Stimulated activated CD4-positive, alpha-beta T cell treated with anti-CD3 and anti-CD28 coated beads, Interleukin-12 subunit alpha, Interleukin-12 subunit beta, amount 100 ng/mL, for 24 hours (primary cell): Measurements from ENCODE around the gene ATIC.
"Not testable (repeated sequence)": the region's sequence is repeated elsewhere in the genome, so short reads cannot be mapped to it uniquely, and the experiment has no call there.

Experiments used
- DNase-seq, 2 experiments: peaks; one replicate each; pipeline ENCODE4 v3.0.0-alpha.2; 2020; ENCODE audit warnings: low read depth in 2 of 2

The ATIC gene

DNA sequence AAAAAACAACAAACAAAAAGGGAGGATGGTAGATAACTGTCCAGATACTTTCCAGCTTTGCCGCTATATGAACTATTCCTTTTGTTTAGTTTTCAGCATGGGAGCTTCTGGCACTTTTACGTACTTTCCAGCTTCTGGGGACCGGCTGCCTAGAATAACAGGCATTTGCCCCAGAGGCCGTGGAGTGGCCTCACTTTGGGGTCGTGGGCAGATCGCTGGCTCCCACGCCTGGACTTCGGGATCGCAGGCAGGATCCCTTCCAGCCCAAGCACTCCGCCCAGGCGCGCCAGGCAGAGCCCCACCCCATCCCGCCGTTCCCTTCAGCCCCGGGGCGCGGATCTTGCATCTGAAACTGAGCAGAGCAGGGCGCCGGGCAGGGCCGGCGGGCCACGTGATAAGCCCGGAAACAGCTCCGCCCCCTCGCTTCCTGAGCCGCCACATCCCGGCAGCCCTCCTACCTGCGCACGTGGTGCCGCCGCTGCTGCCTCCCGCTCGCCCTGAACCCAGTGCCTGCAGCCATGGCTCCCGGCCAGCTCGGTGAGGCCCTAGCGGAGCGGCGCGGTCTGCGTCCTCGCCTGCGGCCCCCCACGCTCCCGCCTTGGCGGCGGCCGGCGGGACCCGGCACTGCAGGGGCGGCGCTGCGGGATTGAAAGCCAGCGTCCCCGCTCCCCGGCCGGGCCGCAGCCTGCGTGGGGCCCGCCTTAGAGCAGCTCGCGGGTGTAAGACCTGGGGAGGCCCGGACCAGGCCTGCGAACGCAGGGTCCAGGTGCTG lies at the start of gene ATIC:
ATIC (plus strand) TSS at position 435 of the 772 bp plus-strand sequence; CDS start at position 519, 84 bp downstream.
- DNase-seq, result peak; percentile 84 to 88

DNA sequence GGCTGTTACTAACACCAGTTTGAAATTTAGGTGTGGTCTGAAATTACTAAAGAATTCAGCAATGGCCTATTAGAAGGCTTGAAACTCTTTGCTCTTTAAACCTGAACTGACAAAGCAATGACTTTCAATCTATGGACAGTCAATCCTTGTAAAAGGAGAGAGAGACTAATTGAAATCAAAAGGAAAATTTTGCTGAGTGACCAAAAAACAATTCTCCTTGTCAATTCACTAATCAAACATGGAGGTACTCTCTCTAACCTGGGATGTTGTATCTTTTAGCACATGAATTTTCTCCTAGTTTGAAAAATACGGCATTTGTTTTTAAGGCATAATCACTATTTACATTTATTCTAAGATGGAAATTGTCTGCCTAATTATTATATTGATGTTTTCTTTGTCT lies 49.6 kb upstream of the ATIC start:
- DNase-seq, result no peak

DNA sequence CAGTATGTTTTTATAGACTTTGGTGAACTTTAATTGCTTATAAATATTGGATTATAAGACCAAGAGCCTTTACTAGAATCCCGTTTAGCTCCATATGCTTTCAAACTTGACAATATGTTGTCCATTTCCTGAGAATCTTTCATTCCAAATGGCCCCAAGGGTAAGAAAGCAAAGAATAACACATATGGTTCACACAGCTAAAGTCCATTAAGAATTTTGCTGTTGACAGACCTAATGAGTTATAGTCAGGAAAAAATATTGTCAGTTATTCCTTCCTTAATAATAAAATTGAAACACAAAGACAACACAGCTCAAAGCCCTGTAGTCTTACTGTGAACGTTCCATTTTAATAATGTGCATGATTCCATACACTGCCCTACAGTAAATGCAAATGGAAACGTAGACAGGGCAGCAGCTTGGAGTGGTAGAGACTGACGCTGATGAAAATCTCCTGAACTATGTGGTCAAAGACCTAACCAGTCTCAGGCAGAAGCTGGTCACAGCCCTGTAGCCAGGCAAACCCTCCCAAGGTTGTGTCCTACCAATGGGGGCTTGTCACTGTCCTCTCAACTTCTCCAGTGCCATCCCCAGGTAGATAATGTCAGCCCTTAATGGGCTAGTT lies 49.0 kb upstream of the ATIC start:
- no peak for DNase-seq

DNA sequence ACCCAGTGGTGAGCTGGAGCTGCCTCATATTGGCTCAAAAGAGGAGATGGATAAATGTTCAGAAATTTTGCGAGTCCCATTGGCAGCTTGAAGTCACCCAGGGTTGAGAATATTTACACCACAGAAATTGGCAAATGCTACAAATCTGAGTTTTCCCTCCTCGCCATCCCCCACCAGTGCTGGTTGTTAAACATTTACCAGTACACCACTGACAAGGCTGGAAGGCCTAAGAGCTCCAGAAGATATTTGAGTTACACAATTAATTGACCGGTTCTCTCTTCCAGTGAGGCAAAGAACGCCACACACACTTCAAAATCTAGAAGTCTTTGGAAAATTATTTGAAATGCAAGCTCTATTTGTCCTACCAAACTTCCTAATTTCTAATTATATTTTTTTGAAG lies 47.5 kb upstream of the ATIC start:
- no peak for DNase-seq

DNA sequence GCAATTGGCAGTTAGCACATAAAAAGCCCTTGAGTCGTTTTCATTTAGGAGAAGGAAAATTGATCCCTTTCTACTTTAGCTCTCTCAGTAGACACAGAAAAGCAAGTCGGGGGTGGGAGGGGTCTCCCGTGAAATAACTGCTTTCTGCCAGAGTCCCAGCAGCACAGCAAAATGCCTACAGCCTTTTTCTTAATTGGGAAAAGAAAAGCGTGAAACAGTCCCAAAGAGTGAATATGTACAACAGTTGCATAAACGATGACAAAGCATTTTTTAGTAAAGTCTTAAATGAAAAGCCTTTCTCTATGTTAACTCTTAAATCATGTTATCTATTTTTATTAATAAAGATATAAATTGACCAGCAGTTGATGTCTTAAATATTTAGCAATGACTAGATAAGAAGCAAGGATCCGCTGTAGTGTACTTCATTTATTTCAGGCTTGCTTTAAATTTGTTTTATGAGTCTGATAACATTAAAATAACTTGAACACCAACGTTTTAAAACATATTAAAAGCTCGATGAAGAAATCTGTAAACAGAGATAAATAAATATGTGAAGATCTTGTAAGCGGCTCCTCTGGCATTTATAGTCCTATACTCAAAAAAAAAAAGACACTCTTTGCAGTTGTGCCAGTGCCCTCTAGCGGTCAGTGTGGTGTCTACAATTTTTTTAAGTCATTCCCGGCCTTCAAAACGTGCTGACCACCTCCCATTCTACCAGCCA lies 42.3 kb upstream of the ATIC start:
- DNase-seq, result peak; percentile 11 to 35

DNA sequence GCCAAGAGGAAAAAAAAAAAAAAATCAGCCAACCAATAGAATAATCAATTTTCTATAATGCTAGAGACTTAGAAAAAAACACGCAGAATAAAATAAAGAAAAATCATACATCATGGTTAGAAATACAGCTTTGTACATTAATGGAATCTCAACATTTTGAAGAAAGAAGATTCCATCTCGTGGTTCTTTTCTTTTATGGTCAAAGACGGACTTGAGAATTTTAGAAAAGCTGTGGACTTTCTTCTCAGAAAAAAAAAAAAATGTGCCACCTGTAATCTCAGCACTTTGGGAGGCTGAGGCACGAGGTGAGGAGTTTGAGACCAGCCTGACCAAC lies 41.8 kb upstream of the ATIC start:
- DNase-seq, result no peak

DNA sequence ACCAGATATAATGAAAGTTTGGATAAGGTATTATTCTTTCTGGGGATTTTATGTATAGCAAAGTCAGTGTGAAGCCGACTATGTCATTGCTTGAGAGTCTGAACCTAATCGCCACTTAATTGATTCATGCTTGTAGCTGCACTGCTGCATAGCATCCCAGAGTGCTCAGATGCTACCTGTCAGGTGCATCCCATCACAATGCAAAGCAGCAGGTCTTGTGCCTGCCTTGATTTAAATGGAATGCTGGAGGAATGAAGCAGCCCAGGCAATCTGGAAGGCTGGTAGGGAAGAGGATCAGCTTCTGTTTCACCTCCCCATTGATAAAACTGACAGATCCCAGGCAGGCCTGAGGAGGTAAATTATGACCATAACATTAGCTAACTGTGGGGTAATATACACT lies 40.4 kb upstream of the ATIC start:
- DNase-seq, result no peak

DNA sequence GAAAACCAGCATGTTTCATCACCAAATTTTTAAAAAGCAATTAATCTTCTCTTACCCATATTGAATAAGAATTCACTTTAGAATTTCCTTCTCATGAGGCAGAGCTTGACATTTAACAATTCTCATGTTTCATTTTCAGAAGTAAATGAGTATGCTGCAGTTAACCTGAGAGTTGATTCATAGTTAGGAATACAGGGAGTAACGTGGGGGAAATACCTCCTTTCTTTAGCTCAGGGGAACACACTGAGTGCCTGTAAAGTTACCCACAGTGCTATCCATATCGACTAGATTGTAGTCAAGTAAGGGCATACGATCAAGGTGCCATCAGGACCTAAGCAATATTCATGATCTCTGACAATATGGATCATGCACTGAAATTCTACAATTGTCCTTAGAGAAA lies 38.9 kb upstream of the ATIC start:
- DNase-seq, result no peak

DNA sequence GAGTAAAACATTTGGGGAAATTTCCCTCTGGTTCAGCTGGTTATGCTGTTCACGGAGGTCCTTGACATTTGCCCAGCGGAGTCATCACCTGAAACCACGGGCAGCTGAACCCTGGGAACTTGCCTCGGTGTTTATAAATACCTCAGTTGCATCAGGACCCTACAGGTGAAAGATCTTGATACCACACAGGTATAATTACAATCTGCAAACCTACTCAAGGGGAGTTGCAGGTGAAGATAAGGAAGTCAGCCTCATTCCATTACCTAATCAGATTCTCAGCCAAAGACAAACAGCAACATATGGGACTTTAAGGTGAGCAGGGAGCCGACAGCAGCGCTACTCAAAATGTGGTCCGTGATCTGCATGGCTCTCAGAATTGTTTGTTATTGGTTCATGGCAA lies 37.0 kb upstream of the ATIC start:
- DNase-seq, result no peak

DNA sequence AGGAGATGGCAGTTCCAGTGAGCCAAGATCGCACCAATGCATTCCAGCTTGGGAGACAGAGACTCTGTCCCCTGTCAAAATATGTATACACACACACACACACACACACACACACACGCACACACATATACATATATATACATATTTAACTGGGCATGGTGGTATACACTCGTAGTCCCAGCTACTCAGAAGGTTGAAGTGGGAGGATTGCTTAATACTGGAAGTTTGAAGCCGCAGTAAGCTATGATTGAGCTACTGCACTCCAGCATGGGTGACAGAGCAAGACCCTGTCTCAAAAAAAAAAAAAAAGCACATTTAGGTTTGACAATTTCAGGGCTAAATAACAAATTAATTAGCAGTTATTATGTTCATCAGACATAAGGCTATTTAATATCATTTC lies 36.0 kb upstream of the ATIC start:
- no peak for DNase-seq

DNA sequence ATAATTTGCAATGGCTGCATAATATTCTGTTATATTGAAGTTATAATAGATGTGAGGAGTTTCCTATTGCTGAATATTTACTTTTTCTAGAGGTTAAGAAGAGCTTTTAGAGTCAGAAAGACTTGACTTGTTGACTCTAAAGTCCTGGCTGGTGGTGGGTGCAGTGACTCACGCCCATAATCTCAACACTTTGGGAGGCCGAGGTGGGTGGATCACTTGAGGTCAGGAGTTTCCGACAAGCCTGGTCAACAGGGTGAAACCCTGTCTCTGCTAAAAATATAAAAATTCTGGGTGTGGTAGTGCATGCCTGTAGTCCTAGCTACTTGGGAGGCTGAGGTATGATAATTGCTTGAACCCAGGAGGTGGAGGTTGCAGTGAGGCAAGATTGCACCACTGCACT lies 33.9 kb upstream of the ATIC start:
- DNase-seq, result no peak

DNA sequence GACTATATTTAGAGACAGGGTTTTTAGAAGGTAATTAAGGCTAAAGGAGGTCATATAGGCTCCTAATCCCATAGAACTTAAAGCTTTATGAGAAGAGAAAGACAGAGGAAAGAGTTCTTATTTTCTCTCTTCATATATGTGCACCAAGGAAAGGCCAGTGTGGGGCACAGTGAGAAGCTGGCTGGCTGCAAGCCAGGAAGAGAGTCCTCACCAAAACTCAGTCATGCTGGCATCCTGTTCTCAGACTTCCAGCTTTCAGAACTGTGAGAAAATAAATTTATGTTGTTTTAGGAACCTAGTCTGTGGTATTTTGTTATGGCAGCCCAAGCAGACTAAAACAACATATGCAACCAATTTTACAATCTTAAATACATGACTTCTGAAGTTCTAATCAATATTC lies 31.5 kb upstream of the ATIC start:
- no peak for DNase-seq

DNA sequence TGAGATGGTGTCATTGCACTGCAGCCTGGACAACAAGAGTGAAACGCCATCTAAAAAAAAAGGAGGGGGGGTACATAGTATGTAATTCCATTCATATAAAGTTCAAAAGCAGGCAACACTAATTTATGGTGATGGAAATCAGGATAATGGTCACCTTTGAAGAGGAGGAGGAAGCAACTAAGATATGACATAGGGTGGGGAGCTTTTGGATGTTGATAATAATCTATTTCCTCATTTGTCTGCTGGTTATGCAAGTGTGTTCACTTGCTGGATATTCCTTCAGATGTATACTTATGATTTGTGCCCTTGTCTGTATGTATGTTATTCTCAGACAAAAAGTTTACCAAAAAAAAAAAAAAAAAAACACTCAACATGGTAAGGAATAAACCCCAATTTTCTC lies 28.6 kb upstream of the ATIC start:
- DNase-seq, result no peak

DNA sequence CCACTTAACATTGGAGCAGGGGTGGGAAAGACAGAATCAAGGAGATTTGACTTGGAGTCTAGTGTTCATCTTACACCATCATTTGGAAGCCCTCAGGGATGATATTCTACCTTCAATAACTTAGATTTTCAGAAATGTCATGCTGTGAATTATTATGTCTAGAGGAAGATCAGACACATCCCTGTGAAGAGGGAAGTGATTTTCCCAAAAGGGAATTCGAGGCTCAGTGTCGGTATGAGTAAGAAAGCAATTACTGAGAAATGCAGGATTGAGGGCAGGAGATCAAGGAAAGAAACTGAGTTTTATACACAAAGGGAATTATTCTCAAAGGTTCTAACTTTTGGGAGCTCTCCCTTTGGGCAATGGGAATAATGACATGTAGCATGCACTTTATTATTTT lies 25.6 kb upstream of the ATIC start:
- no peak for DNase-seq

DNA sequence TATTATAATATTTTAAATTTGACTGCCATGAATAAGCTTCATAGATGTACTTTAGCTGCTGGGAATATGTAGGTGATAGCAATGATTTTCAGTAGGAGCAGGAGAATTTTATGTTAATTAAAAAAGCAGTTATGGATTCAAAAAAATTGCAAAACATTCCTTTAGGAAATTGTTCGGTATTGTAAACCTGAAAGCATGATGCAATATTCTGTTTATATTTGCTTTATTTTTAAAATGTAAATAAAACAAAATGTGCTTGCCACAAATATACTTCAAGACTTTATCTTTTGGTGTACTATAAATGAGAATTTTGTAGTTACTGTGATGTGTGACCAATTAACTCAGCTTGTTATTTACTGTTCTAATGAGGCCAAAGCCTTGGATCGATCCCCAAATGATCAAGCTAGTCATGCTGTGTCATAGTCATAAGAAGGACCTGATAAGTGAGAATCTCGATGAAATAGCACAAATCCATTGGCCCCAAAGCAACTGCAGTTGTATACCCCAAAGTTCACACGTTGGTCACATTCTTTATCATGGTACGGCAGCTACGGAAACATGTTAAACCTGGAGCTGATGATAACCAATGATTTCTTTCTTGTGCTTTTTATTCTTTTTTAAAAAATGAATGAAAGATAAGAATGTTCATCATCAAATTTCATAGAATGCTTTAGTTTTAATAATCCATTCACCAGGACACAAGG lies 23.6 kb upstream of the ATIC start:
- no peak for DNase-seq

DNA sequence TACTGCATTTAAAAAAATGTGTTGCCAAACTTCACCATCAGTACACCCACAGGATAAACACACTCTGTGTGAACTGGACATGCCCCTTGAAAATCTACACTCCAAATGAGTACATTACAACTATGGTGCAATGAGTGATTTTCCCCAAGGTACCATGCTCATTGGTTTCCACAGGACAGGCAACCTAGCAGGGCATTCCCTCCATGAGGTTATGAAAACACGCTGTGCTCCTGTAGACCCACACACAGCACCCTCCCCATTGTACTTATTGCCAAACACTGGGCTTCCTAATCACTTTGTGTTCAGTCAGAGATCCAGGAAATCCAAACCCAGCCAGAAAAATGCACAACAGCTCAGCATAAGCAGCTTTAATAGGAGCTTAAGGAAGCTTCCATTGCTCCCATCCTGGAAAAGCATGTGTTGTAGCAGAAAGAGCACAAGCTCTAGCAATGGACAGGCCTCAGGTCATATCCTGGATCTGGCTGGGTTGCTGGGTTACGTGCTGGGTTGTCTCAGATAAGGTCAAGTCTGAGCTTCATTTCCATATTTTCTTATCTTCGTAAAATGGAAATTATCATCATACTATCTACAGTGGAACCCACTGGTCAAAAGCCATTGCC lies 20.8 kb upstream of the ATIC start:
- no peak for DNase-seq

DNA sequence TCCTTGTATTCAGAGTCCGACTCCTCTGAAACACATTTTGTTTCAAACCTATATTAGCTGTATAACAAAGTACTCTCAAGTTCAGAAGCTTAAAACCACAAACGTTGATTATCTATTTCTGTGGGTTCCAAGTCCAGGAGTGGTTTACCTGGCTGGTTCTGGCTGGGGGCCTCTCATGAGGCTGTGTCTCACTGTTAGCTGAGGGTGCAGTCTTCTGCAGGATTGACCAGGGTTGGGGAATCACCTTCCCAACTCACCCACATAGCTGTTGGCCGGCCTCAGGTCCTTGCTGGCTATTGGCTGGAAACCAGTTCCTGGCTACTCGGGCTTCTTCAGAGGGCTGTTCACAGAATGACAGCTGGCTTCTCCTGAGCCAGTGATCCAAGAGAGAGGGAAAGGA lies 18.0 kb upstream of the ATIC start:
- no peak for DNase-seq

DNA sequence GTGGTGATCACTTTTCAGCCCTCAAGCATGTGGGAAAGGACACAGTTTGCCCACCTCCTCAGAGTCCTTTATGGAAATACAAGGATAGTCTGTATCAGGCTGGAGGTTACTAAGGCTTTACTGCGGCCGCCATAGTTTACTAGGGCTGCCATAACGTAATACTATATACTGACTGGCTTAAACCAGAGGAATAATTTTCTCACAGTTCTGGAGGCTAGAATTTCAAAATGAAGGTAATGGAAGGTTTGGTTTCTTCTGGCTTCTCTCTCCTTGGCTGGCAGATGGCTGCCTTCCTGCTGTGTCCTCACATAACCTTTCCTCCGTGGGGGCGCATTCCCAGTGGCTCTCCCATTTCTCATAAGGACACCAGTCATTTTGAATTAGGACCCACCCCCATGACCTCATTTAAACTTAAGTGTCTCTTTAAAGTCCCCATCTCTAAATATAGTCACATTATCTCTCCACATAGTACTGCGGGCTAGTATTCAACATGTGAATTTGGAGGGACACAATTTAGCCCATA lies 12.5 kb upstream of the ATIC start:
- no peak for DNase-seq

DNA sequence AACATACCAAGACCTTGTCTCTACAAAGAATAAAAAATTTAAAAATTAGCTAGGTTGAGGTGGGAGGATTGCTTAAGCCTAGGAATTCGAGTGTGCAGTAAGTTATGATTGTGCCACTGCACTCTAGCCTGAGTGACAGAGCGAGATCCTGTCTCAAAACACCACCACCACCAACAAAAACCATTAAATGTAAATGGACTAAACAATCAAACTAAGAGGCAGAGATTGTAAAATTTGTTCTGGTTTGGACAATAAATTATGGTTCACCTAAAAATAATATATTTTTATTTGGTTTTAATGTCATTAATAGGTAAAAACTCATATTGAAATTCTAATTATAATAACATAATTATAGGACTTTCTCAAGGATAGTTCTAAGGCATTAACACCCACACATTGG lies 9.9 kb upstream of the ATIC start:
- DNase-seq, result no peak

DNA sequence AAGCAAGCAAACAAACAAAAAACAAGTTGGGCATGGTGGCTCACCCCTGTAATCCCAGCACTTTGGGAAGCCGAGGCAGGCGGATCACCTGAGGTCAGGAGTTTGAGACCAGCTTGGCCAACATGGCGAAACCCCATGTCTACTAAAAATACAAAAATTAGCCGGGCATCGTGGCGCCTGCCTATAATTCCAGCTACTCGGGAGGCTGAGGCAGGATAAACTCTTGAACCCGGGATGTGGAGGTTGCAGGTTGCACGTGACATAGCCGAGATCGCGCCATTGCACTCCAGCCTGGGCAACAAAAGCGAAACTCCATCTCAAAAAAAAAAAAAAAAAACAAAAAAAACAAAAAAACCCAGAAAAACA lies 617 bp upstream of the ATIC start:
- DNase-seq, result not testable (repeated sequence)

DNA sequence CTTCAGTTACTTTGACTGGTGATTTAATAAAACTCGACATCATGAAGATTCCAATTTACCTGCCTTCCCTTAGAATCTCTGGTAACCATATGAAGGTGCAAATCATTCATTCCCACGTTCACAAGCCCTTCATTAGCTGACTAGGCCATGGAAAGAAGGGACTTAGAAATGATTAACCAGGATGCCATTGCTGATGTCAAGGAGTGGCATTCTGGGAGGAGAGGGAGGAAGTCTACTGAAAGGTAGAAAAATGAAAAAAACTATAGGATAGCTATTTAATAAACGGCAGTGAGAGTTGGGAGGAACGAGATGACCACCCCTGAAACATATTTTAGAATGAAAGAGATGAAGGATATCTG lies 1.4 kb downstream of the ATIC start:
- no peak for DNase-seq

DNA sequence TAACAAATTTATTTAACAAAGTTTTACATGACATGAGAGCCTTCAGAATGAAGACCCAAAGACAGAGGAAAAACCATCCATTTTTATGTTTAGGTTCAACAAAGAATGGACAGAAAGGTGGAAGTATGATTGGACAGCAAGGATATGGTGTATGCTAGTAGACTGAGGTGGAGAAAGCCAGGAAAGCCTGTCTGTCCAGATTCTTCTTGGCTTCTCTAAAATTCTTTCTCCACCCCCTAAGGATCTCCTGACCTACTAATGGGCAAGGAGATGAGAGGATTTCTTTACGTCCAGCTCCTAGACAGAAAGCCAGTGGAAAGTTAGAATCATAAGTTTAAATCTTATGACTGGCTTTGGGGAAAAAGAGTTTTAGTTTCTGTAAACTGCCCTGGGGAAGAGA lies 3.0 kb downstream of the ATIC start:
- DNase-seq, result no peak
